Measurements from ENCODE around the gene SMAP2.
"Not testable (repeated sequence)": the region's sequence is repeated elsewhere in the genome, so short reads cannot be mapped to it uniquely, and the experiment has no call there.

Gene SMAP2

DNA sequence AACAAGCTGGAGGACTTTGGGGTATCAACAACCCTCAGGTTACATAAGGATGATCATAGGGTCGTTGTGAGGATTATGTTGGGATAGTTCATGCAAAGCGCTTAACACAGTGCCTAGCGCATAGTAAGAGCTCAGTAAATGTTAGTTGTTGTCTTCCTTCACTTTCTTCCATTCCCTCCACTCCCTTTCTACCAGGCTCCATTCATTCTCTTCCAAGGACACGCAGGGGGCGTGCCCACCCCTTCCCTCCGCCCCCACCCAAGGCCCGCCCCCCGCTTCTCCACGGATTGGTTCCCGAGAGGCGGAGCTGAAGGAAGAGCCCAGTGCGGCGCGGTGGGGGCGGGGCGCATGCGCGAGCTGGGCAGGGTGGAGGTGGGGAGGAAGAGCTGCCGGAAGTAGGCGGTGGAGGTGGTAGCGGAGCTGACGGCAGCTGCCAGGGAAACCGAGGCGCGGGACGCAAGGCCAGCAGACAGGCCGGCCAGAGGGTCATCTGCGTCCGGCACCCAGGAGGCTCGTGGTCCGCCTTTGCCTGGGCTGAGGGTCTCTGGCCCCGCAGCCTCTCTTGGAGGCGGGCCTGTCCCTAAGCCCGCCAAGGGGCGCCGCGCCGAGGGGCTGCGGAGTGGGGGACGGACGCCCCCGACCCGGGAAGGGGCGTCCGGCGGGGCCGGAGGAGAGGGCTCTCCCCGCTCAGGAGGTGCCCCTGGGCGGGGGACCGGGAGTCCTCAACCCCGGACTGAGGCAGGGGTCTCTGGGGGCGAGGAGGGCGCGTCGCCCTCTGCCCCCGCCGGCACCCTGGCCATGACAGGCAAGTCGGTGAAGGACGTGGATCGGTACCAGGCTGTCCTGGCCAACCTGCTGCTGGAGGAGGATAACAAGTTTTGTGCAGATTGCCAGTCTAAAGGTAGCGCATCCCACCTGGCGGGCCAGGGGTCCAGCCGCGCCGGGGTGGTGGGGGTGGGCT lies at the start of gene SMAP2:
TSS of gene SMAP2 (plus strand) at position 405 of the 961 bp plus-strand sequence. CDS start at position 799, 394 bp downstream.
- DNase-seq (ENCODE audit: low read depth), result peak; percentile 92

DNA sequence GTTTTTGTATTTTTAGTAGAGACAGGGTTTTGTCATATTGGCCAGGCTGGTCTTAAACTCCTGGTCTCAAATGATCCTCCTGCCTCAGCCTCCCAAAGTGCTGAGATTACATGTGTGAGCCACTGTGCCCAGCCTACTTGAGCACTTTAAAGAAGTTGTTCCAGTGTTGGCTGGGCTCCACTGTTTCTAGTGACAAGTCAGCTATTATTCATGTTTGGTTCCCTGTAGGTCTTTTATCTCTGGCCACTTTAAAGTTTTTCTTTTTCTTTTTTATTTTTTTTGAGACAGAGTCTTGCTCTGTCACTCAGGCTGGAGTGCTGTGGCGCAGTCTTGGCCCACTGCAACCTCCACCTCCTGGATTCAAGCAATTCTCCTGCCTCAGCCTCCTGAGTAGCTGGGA lies 42.1 kb upstream of the SMAP2 start:
- not testable (repeated sequence) for DNase-seq (ENCODE audit: low read depth)

DNA sequence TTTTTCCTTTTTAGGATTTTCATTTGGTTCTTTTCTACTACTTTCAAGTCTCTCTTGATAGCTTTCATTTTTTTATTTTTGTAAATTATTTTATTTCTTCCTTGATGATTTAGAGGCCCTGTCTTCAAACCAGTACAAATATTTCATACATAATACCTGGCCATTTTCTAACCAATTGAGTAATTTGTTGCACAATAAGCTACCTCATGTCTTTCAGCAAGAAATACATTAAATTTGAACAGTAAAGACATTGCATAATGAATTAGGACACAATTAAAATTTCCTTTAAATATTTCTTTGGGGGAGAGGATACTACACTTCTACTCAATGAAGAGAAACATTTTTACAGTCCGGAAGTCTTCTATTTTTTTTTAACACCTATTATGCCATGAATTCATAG lies 40.8 kb upstream of the SMAP2 start:
- no peak for DNase-seq (ENCODE audit: low read depth)

DNA sequence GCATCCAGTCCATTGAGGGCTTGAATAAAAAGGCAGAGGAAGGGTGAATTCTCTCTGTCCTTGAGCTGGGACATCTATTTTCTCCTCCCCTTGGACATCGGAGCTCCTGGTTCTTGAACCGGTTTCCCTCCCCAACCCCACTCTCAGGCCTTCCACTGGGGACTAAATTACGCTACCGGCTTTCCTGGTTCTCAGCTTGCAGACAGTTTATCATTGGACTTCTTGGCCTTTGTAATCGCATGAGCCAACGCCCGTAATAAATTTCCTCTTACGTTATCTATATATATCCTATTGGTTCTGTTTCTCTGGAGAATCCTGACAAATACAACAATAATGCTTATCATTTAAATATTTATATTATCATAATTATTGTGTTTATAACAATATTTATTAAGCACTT lies 36.1 kb upstream of the SMAP2 start:
- no peak for DNase-seq (ENCODE audit: low read depth)

DNA sequence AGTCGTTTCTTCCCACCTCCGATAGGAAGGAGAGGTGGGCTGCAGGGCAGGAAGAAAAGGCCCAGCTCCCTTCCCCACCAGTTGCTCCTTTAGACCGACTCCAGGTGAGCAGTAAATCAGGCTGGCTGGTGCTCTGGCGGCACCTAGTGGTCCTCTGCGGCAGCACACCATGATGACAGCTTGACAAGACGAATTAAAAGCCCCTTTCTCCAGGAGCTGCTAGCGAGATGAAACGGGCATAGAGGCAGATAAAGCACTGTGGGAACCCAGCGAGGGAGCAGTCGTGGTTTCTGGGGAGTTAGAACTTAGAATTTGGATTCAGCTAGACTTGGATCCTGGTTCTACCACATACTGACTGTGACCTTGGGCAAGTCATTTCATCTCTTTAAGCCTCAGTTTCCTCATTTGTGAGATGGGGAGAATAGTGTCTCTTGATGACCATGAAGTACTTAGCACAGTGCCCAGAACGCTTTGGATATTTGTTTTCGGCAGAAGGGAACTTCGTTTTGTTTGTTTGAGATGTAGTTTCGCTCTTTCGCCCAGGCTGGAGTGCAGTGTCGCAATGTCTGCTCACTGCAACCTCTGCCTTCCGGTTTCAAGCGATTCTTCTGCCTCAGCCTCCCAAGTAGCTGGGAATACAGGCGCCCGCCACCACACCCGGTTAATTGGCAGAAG lies 34.6 kb upstream of the SMAP2 start:
- peak; percentile 68 for DNase-seq (ENCODE audit: low read depth)

DNA sequence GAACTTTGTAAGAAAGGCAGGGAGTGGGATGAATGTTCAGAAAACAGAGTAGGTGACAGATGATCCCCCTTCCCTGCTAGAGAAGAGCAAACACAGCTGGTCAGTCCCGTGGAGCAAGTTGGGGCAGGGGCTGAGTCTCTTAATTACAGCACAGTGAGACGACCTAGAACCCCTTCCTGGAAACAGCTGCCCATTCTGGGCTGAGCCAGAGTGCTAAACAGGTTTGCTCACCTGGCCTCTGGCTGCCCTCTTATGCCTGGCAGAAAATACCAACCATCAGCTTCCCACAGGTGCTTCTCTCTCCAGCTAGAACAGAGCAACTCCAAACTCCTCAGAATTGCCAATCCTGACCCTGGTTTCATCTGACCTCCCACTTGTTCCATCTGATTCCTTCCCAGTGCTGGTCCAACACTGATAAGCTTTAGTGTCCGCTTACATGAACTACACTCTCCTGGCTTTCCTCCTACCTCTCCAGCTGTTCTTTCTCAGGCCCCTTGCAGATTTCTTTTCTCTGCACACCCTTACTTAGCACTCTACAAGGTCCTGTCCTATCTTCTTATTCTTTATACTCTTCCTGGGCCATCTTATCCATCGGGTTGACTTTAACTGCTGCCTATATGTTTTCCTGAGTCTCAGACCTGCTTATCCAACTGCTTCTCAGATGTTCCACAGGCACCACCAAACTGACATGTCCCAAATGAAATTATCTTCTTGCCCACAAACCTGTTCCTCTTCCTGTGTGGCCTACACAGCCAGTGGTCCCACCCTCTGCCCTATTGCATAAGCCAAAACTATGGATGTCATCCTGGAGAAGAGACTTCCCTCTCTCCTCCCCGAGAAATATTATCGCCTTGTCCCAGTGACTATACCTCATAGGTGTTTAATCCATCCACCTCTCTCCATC lies 33.9 kb upstream of the SMAP2 start:
- no peak for DNase-seq (ENCODE audit: low read depth)

DNA sequence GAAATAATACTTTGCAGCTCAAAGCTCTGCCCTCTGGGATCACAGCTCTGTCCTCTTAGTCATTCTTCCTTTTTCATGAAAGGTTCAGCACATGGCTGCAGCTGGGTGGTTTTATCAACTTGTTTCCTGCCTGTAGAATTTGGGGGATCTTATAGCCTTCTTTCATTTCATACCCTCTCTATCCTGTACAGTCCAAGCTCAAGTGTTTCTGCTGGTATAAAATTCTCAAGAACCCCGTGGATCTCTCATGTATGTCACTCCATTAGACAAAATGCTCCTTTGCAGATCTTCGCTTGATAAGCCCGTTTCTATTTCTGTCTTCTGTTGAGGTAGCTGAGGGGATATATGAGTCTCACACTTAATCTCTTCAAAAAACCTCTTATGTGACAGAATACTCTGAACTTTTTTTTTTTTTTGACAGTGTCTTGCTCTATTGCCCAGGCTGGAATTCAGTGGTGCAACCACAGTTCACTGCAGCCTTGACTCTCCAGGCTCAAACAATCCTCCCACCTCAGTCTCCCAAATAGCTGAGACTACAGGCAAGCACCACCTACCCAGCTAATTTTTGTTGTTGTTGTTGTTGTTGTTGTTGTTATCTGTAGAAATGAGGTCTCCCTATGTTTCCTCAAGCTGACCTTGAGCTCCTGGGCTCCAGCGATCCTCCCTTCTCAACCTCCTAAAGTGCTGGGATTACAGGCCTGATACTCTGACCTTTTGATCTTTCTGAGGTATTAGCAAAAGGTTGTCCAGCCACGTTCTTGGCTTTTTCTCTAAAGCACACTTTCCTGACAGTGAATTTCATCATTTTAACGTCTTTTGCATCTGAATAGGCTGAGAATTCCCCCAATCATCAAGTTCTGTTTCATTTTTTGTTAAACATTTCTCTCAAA lies 31.8 kb upstream of the SMAP2 start:
- DNase-seq (ENCODE audit: low read depth), result no peak

DNA sequence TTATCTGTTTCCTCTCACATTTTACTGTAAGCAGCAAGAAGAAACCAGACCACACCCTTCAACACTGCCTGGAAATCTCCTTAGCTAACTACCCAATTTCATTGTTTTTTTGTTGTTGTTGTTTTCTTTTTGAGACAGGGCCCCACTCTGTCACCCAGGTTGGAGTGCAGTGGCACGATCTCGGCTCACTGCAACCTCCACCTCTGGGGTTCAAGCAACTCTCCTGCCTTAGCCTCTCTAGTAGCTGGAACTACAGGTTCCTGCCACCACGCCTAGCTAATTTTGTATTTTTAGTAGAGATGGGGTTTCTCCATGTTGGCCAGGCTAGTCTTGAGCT lies 31.2 kb upstream of the SMAP2 start:
- not testable (repeated sequence) for DNase-seq (ENCODE audit: low read depth)

DNA sequence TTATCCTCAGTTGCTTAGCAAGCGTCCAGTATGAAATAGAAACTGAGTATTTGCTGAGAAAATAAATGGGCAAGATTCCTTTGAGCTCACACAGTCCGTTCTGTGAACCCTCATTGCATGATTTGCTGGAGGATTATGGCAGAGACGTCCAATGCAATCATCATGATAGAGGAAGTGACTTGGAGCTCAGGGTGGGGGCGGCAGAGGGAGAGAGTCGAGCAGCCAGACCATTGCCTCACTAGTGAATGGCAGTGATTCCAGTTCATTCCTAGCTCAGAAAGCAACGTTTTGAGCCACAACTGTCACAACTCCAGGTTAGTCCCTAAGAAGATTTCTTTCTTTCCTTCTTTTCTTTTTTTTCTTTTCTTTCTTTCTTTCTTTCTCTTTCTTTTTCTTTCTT lies 28.9 kb upstream of the SMAP2 start:
- no peak for DNase-seq (ENCODE audit: low read depth)

DNA sequence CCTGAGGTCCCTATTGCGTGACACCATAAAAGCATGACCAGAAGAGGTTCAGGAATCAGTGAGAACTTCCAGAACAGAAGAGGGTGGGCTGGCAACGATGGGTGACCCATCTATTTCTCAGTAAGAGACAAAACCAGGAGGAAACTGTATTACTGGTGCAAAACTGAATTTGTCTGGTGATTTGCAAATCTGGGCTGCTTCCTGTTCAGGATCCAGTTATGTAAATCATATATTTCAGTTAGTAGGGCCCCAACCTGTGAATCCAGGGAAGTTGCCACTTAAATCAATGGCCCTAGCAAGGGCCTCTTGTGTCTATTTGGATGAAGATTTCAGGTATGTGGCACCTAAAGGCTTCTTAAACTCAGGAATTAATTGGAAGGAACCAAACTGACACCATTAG lies 23.1 kb upstream of the SMAP2 start:
- DNase-seq (ENCODE audit: low read depth), result no peak

DNA sequence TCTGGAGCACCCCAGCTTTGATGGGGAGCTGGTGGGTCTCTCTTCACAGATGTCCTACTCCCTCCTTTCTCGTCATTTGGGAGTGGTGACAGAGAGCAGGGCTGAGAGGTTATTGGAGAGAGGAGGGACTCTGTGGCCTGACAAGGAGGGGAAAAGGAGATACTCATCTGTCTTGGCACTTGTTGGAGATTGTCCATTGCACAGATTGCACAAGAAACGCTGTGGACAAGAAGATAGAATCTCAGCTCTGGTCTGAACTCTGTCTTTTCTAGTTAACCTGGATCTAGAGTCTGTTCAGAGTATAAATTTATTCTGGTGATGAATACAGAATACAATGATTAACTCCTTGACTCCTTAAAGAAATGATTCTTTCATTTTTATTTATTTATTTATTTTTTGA lies 22.4 kb upstream of the SMAP2 start:
- no peak for DNase-seq (ENCODE audit: low read depth)

DNA sequence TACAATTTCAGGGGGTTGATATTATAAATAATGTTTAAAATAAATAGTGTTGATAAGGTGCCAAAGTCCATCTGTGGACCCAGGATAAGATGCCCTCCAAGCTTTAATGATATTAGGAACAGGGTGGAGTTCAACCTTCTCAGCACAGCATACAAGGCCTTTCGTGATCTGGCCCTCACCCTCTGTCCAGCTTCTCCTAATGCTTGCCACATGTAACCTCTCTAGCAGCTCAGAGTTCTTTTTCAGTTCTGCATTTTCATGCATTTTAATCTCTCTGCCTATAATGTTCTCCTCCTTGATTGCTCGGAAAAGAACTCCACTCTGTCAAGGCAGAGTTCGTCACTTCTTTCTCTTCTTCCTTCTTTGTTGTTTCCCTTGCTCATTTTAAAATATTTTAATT lies 21.4 kb upstream of the SMAP2 start:
- DNase-seq (ENCODE audit: low read depth), result no peak

DNA sequence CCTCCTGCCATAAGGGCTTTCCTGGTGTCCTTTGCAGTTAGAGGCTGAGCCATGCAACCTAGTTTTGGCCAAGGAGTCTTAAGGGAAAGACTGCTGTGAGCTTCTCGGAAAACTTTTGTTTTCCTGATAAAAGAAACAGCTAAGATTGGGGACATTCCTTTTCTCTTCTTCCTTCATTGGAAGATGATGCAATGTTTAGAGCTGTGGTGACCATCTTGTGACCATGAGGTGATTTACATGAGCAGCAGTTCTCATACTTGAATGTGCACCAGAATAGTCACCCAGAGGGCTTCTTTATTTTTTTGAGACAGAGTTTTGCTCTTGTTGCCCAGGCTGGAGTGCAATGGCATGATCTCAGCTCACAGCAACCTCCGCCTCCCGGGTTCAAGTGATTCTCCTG lies 20.4 kb upstream of the SMAP2 start:
- DNase-seq (ENCODE audit: low read depth), result no peak

DNA sequence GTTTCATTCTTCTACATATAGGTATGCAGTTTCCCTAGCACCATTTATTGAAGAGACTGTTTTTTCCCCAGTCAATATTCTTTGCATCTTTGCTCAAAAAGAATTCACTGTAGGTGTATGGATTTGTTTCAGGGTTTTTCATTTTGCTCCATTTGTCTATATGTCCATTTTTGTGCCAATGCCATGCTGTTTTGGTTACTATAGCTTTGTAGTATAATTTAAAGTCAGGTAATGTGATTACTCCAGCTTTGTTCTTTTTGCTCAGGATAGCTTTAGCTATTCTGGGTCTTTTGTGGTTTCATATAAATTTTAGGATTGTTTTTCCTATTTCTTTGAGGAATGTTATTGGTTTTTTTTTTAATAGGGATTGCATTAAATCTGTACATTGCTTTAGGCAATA lies 15.9 kb upstream of the SMAP2 start:
- no peak for DNase-seq (ENCODE audit: low read depth)

DNA sequence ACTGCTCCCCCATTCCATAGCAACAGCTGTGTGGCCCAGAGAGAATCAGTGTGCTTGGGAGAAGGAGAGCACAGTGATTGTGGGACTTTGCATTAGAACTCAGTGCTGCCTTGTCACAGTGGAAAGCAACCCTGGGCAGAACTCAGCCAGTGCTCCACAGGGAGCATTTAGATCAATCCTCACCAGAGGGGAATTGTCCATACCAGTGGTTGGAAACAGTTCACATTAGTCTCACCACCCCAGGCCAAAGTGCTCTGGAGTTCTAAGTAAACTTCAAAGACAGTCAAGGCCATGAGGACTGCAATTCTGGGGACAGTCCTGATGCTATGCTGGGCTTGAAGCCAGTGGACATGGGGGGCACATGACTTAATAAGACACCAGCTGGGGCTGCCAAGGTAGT lies 12.9 kb upstream of the SMAP2 start:
- no peak for DNase-seq (ENCODE audit: low read depth)

DNA sequence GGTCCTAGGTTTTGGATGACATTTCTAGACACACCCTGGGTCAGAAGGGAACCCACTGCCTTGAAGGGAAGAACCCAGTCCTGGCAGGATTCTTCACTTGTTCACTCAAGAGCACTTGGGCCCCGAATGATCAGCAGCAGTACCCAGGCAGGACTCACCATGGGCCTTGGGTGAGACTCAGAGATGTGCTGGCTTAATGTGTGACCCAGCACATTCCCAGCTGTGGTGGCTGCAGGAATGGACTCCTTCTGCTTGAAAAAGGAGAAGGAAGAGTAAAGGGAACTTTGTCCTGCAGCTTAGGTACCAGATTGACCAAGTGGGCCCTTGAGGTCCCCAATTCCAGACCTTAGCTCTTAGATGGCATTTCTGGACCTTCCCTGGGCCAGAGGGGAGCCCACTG lies 12.3 kb upstream of the SMAP2 start:
- no peak for DNase-seq (ENCODE audit: low read depth)

DNA sequence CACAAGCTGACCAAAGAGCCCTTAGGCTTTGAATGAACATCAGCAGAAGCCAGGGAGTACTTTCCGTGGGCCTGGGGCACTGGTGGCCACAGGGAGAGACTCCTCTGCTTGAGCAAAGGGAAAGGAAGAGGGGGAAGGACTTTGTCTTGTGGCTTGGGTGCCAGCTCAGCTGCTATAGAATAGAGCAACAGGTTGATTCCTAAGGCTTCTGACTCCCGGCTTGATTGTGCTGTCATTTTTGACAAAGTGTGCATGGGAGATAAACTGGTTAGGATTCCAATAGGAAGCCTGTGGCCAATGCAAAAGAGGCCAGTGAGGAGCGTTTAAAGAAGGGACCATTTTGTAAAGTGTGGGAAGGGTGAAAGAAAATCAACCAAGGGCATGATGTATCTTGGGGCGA lies 11.9 kb upstream of the SMAP2 start:
- DNase-seq (ENCODE audit: low read depth), result no peak

DNA sequence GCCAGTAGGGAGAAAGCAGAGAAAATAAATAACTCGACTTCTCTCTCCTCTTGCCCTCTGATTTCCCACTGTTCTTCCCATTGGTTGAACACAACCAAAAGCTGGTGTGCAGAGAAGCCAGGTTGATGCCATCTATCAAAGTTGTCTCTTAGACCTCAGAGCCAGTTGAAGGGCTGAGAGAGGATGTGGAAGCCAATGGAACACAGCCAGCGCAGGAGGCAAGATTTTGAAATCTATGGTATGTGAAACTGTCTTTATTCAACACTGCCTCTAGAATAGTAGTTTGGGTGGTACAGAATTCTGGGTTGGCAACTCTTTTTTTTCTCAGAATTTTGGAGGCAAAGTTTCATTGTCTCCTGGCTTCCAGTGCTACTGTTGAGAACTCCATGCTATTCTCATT lies 11.3 kb upstream of the SMAP2 start:
- DNase-seq (ENCODE audit: low read depth), result no peak

DNA sequence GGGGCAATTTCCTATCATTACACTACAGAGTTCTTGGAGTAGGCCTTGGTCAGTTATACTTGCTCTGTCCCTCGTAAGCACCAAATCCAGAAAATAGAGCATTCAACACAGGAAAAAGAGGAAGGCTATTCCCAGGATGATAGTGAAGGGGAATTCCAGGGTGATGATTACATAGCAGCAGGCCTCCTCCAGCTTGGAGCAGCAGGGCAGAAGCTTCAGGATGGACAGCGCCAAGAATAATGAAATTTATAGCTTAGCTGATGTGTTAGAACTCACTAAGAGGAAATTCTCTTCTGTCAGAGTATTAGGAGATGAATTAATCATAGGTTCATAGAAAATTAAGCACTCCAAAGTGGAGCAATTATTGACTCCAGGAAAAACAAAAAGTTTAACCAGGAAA lies 10.8 kb upstream of the SMAP2 start:
- no peak for DNase-seq (ENCODE audit: low read depth)

DNA sequence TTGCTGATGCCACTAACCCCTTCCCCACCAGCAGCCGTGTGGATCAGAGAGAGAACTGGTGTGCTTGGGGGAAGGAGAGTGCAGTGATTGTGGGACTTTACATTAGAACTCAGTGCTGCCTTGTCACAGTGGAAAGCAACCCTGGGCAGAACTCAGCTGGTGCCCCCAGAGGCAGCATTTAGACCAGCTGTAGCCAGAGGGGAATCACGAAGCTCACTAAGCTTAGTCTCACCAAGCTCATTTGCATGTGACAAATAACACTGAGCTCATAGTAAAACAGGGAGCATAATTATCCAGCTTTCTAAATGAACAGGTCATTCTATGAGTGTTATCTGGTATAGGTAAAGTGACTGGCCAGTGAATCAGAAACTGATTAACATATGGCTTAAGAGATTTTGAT lies 9.8 kb upstream of the SMAP2 start:
- DNase-seq (ENCODE audit: low read depth), result no peak

DNA sequence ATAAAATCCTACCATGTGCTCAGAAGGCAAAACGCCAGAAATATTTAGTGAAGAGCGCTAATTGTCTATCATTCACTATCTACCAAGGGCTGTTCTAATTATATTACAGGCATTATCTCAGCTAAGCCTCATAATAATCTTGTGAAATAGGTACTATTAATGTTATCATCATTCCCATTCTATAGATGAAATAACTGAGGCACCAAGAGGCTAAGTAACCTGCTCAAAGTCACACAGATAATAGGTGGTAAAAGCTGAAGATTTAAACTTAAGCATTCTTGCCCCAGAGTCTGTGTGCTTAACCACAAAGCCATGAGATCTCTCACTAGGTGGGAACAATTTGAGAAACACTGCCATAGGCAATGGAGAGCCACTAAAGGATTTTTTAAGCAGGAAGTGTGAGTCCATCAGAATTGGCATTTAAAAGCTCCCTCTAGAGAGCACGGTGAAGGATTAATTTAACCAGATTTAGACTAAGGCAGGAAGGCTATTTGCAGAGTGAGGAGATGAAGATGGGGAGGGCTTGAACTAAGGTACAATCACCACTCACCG lies 1.7 kb upstream of the SMAP2 start:
- DNase-seq (ENCODE audit: low read depth), result no peak
